IPS-11a (cell line): ENCODE data around the gene SRP54.
"Not testable (repeated sequence)": the region's sequence is repeated elsewhere in the genome, so short reads cannot be mapped to it uniquely, and the experiment has no call there.

Experiments
- H3K4me3 ChIP-seq: one replicate; pipeline ENCODE4 v1.5.1; 2013; ENCODE audit warnings: low read depth, low read length, control low read depth

Gene SRP54

DNA sequence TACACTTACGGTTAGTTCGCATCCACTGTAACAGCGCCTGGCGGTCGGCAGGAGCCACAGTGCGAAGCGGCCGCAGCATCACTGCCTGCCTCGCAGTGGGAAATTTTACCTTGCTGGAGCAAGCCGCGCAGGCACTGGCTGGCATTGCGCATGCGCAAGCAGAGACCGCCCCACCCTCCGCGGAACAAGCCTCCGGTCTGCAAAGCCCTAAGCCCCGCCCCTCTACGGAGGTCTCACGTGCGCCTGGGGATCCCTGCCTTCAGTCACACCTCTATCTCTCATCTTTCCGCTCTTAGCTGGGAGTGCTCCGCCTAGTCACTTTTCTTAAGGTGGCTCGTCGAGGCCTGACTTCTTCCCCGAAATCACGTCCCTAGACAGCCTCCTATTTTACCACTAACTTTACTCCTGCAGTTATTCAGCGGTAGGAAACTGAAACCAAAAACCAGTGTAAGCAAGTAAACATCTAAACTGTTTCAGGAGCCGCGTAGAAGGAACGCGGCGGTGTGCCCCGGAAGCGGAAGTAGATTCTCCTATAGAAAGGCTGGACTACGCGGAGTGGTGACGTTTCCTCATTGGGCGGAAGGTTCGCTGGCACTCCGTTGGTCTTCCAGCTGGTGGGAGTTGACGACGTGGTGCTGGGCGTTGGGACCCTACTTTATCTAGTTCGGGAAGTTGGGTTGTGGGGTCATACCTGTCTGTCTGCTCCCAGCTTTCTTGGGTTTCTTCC, at the start of gene SRP54:
Gene SRP54, plus strand, starts transcription at position 572 of the 727 bp plus-strand sequence. CDS start 13,718 bp downstream, outside the sequence.
- peak within 1 kb of the TSS; percentile 78 for H3K4me3 ChIP-seq

DNA sequence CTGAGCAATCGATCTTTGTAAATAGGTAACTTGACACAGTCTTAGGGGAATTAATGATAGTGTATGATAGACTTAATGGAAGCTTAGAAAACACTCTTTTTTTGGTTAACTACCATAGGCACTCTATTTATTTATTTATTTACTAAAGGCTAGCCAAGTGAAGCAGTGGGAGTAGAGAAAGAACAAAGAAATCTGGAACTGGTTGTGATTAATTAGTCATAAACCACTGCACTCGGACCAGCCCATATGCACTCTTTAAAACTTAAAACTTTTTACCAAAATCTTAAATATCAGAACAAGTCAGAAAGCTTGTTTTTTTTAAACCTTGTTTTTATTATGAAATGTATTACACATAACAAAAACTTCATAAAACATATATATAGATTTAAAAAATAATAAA, 49.5 kb upstream of the SRP54 start:
- H3K4me3 ChIP-seq, result no peak overlapping the region

DNA sequence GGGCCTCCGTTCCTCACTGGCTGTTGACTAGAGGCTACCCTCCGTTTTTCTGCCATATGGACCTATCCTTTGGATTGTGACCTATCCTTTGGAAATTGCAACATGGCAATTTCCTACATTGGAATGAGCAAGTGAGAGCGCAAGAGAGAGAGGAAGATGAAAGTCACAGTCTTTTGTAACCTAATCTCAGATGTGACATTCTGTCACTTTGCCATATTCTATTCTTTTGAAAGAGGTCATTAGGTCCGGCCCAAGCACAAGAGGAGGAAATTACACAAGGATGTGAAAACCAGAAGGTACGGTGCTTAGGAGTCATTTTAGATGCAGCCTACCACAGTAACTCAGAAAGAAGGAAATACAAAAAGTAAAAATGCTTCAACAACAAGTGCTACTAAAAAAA, 47.3 kb upstream of the SRP54 start:
- H3K4me3 ChIP-seq, result no peak overlapping the region

DNA sequence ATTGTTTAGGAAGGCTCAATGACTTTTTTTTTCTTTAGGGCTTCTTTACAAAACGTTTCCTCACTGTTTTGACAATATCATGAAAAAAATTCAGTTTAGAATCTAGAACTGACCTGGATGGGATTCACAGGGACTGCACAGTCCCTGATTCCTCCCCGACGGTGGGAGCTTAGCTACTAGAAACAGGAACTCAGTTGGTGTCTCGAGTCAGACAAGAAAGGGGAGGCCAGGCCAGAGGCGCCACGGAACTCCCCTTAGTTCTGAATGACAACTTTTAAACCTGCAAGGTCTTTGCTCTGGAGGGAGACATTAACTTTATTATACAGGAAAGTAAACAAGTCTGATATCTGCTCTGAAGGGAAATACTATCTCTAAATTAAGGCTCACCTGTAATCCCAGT, 45.4 kb upstream of the SRP54 start:
- no peak overlapping the region for H3K4me3 ChIP-seq

DNA sequence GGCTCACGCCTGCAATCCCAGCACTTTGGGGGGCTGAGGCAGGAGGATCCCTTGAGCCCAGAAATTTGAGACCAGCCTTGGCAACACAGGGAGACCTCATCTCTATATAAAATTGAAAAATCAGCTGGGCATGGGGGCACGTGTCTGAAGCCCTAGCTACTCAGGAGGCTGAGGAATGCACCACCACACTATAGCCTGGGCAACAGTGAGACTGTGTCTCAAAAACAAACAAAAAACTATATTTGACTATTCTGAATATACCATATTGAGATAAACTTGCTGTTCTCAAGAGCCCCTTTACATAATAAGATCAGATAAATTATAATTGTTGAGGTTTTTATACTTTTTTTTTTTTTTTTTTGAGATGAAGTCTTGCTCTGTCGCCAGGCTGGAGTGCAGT, 44.9 kb upstream of the SRP54 start:
- H3K4me3 ChIP-seq, result no peak overlapping the region

DNA sequence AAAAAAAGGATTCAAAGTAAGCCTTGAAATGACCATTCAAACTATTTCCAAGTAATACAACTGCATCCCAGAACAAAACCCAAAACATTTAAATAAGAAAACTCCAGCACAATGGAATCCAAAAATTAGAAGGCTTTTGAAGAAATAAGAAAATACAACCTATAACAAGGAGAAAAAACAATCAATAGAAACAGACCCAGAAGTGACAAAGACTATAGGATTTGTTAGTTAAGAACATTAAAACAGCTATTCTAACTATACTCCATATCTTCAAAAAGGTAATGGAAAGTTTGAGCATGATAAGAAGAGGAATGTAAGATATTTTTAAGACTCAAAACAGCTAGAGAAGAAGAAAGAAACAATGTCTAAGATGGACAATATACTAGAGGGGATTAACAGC, 39.3 kb upstream of the SRP54 start:
- H3K4me3 ChIP-seq, result no peak overlapping the region

DNA sequence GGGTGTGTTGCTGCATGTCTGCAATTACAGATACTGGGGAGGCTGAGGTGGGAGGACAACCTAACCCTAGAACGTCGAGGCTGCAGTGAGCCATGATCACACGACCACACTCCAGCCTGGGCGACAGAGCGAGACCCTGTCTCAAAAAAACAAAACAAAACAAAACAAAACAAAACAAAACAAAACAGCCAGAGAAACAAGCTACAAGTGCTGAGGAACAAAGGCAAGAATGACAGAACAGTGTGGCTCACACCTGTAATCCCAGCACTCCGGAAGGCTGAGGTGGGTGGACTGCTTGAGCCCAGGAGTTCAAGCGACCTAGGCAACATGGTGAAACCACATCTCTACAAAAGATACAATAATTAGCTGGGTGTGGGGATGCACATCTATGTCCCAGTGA, 38.0 kb upstream of the SRP54 start:
- H3K4me3 ChIP-seq, result no peak overlapping the region

DNA sequence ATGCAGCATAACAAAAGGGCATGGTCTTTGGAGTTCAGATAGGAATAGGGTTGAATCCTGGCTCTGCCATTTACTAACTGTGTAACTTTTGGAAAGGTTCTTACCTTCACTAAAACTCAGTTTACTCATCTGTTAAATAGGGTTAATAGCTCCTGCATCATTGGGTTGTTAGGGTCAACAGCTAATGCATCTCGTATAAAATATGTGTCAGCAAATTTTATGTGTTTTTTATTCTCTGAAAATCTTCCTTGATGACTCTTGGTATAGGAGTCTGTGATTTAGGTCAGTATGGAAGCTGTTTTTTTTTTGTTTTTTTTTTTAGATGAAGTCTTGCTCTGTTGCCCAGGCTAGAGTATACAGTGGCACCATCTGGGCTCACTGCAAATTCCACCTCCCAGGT, 36.1 kb upstream of the SRP54 start:
- H3K4me3 ChIP-seq, result no peak overlapping the region

DNA sequence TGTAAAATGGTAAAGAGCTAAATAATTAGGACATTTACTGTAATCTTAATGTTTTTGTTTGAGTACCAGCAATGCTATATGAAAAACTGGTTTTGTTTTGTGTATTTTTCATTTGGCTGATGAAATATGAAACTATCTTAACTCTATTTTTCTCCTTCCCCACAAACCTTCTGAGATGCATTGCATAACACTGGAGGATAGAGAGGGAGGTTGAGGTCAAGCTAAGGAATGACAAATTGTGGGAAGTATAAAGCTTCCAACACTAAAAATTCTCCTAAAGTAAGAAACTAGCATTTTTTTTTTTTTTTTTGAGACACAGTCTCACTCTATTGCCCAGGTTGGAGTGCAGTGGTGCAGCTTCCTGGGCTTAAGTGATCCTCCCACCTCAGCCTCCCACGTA, 31.5 kb upstream of the SRP54 start:
- H3K4me3 ChIP-seq, result no peak overlapping the region

DNA sequence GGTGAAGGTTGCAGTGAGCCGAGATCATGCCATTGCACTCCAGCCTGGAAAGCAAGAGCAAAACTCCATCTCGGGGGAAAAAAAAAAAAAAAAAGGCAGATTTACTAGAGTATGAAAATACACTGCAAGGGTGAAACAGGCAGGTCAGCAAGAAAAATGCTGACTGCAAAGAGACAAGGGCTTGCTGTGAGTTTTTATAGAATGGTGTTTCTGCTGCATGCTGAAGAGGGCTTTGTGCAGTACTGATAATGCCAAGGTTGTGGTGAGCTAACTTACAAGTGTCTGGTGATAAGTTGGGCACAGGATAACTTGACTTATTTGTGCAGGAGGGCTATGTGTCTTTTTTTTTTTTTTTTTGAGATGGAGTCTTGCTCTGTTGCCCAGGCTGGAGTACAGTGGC, 25.9 kb upstream of the SRP54 start:
- H3K4me3 ChIP-seq, result no peak overlapping the region

DNA sequence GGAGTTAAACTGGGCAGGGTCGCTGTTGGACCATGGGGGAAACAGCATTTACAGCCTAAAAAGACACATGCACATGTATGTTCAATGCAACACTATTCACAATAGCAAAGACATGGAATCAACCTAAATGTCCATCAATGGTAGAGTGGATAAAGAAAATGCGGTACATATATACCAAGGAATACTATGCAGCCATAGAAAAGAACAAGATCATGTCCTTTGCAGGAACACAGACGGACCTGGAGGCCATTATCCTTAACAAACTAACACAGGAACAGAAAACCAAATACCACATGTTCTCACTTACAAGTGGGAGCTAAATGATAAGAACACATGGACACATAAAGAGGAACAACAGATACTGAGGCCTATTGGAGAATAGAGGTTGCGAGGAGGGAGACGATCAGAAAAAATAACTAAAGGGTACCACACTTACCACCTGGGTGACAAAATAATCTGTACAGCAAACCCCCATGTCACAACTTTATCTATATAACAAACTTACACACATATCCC, 25.0 kb upstream of the SRP54 start:
- H3K4me3 ChIP-seq, result no peak overlapping the region

DNA sequence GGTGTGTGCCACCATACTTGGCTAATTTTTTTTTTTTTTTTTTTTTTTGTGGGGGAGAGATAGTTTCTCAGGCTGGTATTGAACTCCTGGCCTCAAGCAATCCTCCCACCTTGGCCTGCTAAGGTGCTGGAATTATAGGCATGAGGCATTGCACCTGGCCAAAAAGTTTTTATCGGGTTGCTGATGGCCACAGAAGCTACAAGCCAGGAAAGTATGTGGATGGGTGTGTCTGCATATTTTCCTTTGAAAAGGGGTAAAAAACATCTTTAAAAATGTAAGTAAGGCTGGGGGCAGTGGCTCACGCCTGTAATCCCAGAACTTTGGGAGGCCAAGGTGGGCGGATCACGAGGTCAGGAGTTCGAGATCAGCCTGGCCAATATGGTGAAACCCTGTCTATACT, 20.7 kb upstream of the SRP54 start:
- not testable (repeated sequence) for H3K4me3 ChIP-seq

DNA sequence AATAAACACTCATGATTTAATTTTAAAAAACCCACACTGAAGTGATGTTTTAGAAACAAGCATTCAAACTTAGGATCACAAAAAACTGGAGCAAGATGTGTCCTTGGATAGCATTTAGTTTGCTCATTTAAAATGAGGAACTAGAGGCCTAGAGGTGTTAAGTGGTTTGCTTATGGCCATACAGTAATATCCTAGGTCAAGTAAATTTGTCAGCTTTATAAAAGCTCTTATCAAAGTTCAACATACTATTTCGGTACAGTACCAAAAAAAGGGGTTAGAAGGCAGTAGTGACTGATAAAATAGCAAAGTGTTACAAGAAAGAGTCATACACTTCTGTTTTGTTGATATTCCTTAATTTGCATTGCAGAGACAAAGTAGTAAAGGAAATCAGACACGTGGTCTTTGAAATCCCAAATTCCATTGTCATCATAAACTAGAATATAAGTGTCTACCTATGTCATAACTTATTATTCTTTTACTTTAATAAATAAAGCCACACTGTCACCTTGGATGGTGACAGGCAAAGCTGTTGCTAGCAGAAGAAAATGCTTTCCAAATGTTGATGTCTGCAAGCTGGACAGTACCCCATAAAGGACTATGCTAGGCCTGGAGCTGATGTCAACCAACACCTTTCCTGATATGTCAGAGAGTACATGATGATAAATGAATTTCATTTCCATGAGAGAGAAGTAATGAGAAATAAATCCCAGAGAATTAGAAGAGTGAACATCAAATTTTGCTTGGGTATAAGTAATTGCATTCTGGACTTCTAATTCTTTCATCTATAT, 17.6 kb upstream of the SRP54 start:
- H3K4me3 ChIP-seq, result no peak overlapping the region

DNA sequence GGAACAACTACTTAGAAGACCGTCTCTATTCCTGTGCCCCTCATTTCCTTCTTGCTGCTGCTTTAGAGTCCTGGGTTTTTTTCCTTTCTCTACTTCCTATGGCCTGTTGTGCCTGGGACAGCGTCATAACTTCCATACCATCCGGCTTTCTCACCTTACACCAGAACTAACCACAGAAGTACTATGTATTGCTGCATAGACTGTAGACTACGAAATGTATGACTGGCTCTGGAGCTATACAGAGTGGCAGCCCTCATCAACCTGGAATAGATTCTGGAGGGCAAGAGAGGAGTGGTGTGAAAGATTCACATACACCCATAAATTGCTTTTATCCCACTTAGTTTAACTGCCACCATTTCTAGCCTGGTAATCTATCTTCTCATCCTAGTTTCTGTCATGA, 16.9 kb upstream of the SRP54 start:
- no peak overlapping the region for H3K4me3 ChIP-seq

DNA sequence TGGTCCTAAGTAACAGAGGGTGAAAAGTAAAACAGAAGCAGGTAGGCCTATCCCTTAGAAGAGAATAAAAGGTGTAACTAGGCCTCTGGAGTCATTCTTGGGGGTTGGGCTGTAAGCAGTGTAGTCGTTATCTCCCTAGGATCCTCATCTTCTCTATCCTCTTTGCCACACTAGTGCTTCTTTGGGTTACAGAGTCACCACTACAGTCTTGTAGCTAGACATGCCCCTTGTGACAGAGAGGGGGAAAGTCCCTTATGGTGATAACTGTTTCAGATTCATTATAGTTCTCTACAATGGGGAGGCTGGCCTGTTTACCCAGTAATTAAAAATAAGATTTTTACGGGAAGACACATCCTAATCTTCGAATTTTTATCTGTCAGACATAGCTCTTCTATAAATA, 16.4 kb upstream of the SRP54 start:
- no peak overlapping the region for H3K4me3 ChIP-seq

DNA sequence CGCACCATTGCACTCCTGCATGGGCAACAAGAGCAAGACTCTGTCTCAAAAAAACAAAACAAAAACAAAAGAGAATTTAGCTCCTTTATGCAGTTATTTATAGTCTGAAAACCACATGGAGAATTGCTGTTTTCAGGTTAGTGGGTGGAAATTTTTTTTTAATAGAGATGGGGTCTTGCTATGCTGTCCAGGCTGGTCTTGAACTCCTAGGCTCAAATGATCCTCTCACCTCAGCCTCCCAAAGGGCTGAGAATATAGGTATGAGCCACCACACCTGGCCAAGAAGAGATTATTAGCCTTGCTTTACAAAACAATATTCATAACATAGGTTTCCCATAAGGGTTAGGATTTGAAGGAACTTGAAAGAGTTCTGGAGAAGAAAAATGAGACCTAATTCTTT, 12.1 kb upstream of the SRP54 start:
- H3K4me3 ChIP-seq, result no peak overlapping the region

DNA sequence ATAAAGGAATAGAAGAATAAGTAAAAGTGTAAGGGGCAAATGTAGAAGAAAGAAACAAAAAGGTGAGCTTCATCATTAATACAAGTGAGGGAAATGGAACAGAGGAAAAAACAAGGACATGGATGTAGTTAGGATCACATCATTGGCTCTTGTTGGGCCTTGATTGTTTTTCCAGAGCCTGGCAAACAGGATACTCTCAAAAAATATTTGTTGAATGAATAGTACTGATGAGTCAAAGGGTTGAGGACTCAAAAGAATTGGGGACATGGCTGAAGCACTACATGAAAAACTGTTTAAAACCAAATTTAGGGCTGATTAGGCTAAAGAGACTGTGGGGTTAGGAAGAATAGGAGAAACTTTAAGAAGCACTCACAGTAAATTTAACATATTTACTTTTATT, 11.4 kb upstream of the SRP54 start:
- H3K4me3 ChIP-seq, result no peak overlapping the region

DNA sequence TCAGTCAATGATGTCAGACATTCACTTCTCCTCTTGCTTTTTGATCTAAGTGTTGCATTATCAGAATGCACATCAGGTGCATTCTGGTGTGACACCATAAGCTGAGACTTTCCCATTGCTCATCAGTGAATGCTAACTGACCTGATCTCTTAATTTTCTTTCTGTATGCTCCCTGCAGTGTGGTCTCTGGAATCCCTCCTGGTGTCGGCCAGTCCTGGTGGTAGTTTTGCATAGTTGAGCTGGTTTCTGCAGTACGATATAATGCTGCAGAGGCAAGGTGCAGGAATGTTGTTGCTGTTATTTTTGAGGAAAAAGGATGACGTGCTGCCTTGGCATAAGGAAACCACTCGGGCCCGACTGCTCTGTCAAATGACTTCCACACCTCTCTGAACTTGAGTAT, 11.0 kb upstream of the SRP54 start:
- H3K4me3 ChIP-seq, result no peak overlapping the region

DNA sequence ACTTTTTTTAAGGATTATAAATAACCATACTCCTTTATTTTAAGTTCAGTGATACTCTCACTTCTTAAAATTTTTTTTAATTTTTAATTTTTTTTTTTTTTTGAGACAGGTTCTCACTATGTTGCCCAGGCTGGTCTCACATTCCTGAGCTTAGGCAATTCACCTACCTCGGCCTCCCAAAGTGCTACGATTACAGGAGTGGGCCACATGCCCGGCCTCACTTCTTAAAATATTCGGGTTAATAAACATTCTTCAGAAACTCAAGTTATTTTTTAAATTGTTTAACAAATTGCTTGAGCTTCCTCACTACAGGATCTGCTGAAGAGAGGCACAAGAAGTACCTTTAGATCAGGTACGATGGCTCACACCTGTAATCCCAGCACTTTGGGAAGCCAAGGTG, 4.3 kb upstream of the SRP54 start:
- no peak overlapping the region for H3K4me3 ChIP-seq

DNA sequence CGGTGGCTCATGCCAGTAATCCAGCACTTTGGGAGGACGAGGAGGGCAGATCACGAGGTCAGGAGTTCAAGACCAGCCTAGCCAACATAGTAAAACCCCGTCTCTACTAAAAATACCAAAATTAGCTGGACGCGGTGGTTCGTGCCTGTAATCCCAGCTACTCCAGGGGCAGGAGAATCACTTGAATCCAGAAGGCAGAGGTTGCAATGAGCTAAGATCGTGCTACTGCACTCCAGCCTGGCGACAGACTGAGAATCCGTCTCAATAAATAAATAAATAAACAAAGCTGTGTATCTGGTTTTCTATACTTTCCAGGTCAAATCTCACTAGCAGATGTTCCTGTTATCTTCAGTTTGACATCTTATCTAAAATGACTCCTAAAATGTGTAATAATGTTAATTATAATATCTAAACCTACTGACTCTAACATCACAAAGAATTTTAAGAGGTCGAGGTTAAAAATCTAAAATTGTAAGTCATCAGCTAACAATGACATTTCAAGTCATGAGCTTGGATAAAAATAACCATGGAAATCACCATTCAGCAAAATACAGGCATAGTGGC, 2.4 kb upstream of the SRP54 start:
- H3K4me3 ChIP-seq, result peak overlapping the region; percentile 78

DNA sequence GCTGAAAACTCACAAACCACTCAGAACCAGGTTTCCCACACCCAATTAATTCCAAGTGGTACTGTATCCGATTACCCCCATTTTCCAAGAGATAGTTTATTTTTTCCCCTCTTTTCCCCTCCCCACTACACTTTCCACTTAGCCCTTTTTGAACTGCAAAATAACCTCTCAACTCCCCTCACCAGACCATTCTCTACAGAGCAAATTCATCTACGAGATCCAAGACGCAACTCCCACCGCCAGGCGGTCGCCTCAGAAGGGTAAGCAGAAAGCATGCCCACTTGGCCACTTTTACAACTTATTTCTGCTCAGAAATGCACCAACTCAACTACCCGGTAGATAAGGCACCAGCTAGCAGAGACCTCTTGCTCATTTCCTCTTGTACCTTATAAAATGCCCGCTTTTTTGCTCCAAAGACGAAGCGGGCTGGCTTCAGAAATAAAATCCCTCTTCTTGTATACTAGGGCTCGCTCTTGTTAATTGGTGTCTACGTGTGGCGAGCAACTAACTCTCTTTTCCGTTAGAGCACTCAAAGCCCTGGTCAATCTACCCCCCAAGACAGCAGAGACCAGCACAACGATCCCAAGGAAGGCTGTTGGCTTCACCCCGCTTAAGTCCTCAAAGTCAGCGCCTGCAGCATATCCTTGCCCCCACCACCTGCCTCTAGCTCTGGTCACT, 910 bp upstream of the SRP54 start:
- peak overlapping the region; percentile 78 for H3K4me3 ChIP-seq
